ENCODE results near the gene IGSF21. TPM values are rescaled to one million over a fixed set of nuclear protein-coding genes. Genes with fewer than 3 reads are reported as not detected.

The IGSF21 gene
- total RNA-seq, 1 experiment from 2014 or later = 30.5 TPM

GRCh38 chr1:18247151-18247550 lies 139.6 kb downstream of the IGSF21 start:
- Mint-ChIP-seq H3K9me3 (peaks cover 10% of the 10 kb centered on the region), H3K4me3 (no peak overlapping the region), H3K36me3 (peaks cover 12% of the 10 kb centered on the region), H3K27ac (no peak overlapping the region), H3K27me3 (ENCODE audit: low read depth) (no peaks in the 10 kb centered on the region), H3K4me1 (peaks cover 19% of the 10 kb centered on the region)
- ATAC-seq = no peak
- ChIA-PET CTCF (interaction anchor here (0.6 to 4.8 kb wide), 20 partner anchors 9 to 334 kb away, joined by 3 to 87 read pairs (median 6); no protein-coding TSS in a partner anchor), POLR2A (no interaction called here)
- no peak for DNase-seq (ENCODE audit: low spot score)
- TF ChIP-seq MYBL2 (CRISPR knock-in tag; IDR thresholded peaks at IDR 0.05) (no peak), CREM (CRISPR knock-in tag; IDR thresholded peaks at IDR 0.05) (no peak), ESRRA (CRISPR knock-in tag; IDR thresholded peaks at IDR 0.05; ENCODE audit: borderline replicate concordance) (no peak), IRF2 (CRISPR knock-in tag; IDR thresholded peaks at IDR 0.05; ENCODE audit: borderline replicate concordance, low read depth) (no peak), ELF4 (CRISPR knock-in tag; IDR thresholded peaks at IDR 0.05; ENCODE audit: low read depth) (no peak), FOXP1 (CRISPR knock-in tag; IDR thresholded peaks at IDR 0.05; ENCODE audit: borderline replicate concordance) (no peak), KAT7 (CRISPR knock-in tag; IDR thresholded peaks at IDR 0.05; ENCODE audit: borderline replicate concordance) (no peak), HMGXB4 (CRISPR knock-in tag; IDR thresholded peaks at IDR 0.05) (no peak)

GRCh38 chr1:18249631-18250030 lies 142.0 kb downstream of the IGSF21 start:
- ChIA-PET POLR2A (no interaction called here), CTCF (interaction anchor here (2.4 kb wide), 1 partner anchor 15 kb away, joined by 12 read pairs; no protein-coding TSS in a partner anchor)
- ATAC-seq (no peak), DNase-seq (ENCODE audit: low spot score) (no peak)
- H3K27ac Mint-ChIP-seq = no peak overlapping the region
- H3K9me3 Mint-ChIP-seq = peaks cover 10% of the 10 kb centered on the region
- peaks cover 12% of the 10 kb centered on the region for H3K36me3 Mint-ChIP-seq
- H3K4me3 Mint-ChIP-seq = no peak overlapping the region
- peaks cover 3% of the 10 kb centered on the region; the same call in 1 of the 2 replicates for H3K27me3 Mint-ChIP-seq (ENCODE audit: low read depth)
- TF ChIP-seq ATF2 (CRISPR knock-in tag; IDR thresholded peaks at IDR 0.05; ENCODE audit: borderline replicate concordance, low read depth) (no peak), ZNF317 (CRISPR knock-in tag; IDR thresholded peaks at IDR 0.05; ENCODE audit: borderline replicate concordance, low read depth) (no peak), PREB (CRISPR knock-in tag; IDR thresholded peaks at IDR 0.05; ENCODE audit: borderline replicate concordance) (no peak), ELF4 (CRISPR knock-in tag; IDR thresholded peaks at IDR 0.05; ENCODE audit: low read depth) (no peak), HMGXB4 (CRISPR knock-in tag; IDR thresholded peaks at IDR 0.05) (no peak), NR3C1 (CRISPR knock-in tag; conservative IDR thresholded peaks at IDR 0.05; ENCODE audit: low read depth) (no peak), TEAD4 (CRISPR knock-in tag; IDR thresholded peaks at IDR 0.05) (no peak), ZNF263 (CRISPR knock-in tag; IDR thresholded peaks at IDR 0.05; ENCODE audit: low read depth) (no peak), EMX1 (CRISPR knock-in tag; IDR thresholded peaks at IDR 0.05) (no peak), ZSCAN18 (CRISPR knock-in tag; IDR thresholded peaks at IDR 0.05) (no peak), CDX4 (CRISPR knock-in tag; IDR thresholded peaks at IDR 0.05; ENCODE audit: borderline replicate concordance) (no peak)
- peaks cover 19% of the 10 kb centered on the region for H3K4me1 Mint-ChIP-seq

All from WTC11 (cell line).